Measurements from ENCODE around the gene CDK5RAP3. TPM values are rescaled to one million over a fixed set of nuclear protein-coding genes. Genes with fewer than 3 reads are reported as not detected.
A peak's percentile ranks its signal among the peaks of the same experiment; 100 is the strongest.

Gene CDK5RAP3
- total RNA-seq, 4 donors from 2014 or later: 43.9 to 70.2 (median 58.4) TPM

DNA sequence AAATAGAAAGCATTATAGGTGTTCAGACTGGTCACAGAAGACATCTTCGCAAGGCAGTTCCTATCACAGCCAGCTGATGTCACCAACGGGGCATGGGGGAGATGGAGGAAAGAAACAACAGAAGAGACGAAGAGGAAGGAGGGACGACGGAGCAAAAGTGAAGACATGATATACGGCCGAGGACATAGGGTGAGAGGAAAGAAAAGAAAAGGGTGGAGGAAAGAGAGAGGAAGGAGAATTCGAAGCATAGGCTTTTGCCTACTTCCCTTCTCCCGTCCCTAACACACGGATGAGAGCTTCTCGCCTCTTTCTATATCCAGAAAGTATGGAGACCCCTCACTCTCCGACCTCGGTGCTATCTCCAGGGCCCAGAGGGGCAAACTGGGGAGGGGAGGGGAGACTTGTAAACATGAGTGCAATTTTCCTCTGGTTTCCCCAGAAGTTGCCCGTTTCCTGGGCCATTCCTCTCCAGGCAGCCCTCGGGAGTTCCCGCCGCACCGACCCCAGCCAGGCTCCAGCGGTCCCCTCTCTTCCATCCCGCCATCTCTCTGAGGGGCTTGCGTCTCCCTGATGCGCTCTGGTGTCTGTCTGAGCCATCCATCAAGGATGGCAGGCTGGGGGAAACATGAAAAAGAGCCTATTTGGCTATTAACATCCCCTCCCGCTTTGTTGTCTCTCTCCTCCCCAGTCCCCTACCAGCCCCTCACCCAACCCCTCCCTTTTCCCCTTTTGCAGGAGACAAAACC is 40.7 kb downstream of the CDK5RAP3 start:
- WGBS: 11% methylated on average over 23 of the region's 23 CpGs
- peaks cover 10 to 17% (median 14%) of the 10 kb centered on the region in 4 donors for H3K4me1 ChIP-seq
- TF ChIP-seq, protein P1, sequence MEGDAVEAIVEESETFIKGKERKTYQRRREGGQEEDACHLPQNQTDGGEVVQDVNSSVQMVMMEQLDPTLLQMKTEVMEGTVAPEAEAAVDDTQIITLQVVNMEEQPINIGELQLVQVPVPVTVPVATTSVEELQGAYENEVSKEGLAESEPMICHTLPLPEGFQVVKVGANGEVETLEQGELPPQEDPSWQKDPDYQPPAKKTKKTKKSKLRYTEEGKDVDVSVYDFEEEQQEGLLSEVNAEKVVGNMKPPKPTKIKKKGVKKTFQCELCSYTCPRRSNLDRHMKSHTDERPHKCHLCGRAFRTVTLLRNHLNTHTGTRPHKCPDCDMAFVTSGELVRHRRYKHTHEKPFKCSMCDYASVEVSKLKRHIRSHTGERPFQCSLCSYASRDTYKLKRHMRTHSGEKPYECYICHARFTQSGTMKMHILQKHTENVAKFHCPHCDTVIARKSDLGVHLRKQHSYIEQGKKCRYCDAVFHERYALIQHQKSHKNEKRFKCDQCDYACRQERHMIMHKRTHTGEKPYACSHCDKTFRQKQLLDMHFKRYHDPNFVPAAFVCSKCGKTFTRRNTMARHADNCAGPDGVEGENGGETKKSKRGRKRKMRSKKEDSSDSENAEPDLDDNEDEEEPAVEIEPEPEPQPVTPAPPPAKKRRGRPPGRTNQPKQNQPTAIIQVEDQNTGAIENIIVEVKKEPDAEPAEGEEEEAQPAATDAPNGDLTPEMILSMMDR (IDR thresholded peaks at IDR 0.05): peak in 2 of 3 experiments; percentile 16 to 47
- TF ChIP-seq POLR2AphosphoS5 (IDR thresholded peaks at IDR 0.05) (no peak), EP300 (IDR thresholded peaks at IDR 0.05) (no peak)
- intact Hi-C loops (cut with DNase I): loop anchor here (10.0 kb wide), 1 partner anchor 167 kb away; the partner anchor contains the start of gene SCRN2
- no peaks in the 10 kb centered on the region for H3K9me3 ChIP-seq
- no peaks in the 10 kb centered on the region for H3K36me3 ChIP-seq
- no peak for DNase-seq (ENCODE audit: extremely low spot score)
- H3K27ac ChIP-seq (replicated peaks in 1 of 4): no peak overlapping the region
- peak overlapping the region; percentile 39 to 57 (median 43) for H3K4me3 ChIP-seq
- H3K27me3 ChIP-seq: peaks cover 0 to 79% (median 23%) of the 10 kb centered on the region in 4 donors

DNA sequence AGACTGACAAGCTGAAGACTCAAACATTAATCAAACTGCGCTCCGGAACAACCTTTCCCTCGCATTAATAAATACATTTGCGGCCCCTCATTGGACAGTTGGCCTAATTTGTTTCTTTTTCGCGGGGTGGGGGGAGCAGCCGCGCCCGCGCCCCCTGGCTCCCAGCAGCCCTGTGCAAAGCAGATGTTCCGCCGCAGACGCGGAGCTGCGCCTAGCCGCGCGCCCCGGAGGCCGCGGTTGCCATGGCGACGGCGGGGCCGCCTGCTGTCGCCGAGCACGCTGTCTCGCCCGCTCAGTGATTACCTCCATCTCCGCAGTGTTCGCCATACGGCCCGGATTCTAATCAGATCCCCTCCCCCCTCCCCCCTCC is 41.2 kb downstream of the CDK5RAP3 start:
- no peaks in the 10 kb centered on the region for H3K9me3 ChIP-seq
- H3K4me1 ChIP-seq: peaks cover 10 to 20% (median 14%) of the 10 kb centered on the region in 4 donors
- peak overlapping the region; percentile 39 to 57 (median 43) for H3K4me3 ChIP-seq
- no peak overlapping the region for H3K27ac ChIP-seq (replicated peaks in 1 of 4)
- peaks cover 0 to 76% (median 23%) of the 10 kb centered on the region in 4 donors for H3K27me3 ChIP-seq
- intact Hi-C loops (cut with DNase I): loop anchor here (10.0 kb wide), 1 partner anchor 167 kb away; the partner anchor contains the start of gene SCRN2
- no peak for TF ChIP-seq POLR2AphosphoS5 (IDR thresholded peaks at IDR 0.05)
- WGBS: under 1% methylated on average over 10 of the region's 34 CpGs
- H3K36me3 ChIP-seq: no peaks in the 10 kb centered on the region
- no peak for DNase-seq (ENCODE audit: extremely low spot score)

GRCh38 chr17:48012654-48013053 is 41.7 kb downstream of the CDK5RAP3 start:
- H3K27ac ChIP-seq (replicated peaks in 1 of 4): no peak overlapping the region
- no peaks in the 10 kb centered on the region for H3K9me3 ChIP-seq
- intact Hi-C loops (cut with DNase I): loop anchor here (10.0 kb wide), 1 partner anchor 168 kb away; the partner anchor contains the start of gene SCRN2
- H3K27me3 ChIP-seq: peaks cover 0 to 71% (median 23%) of the 10 kb centered on the region in 4 donors
- H3K4me1 ChIP-seq: peaks cover 10 to 25% (median 14%) of the 10 kb centered on the region in 4 donors
- H3K4me3 ChIP-seq: peak overlapping the region; percentile 39 to 57 (median 43)
- WGBS: 48% methylated on average over 2 of the region's 5 CpGs
- TF ChIP-seq POLR2AphosphoS5 (IDR thresholded peaks at IDR 0.05): no peak
- TF ChIP-seq, protein P1 (IDR thresholded peaks at IDR 0.05): no peak
- no peak for TF ChIP-seq EP300 (IDR thresholded peaks at IDR 0.05)
- TF ChIP-seq POLR2A (IDR thresholded peaks at IDR 0.05; ENCODE audit: low read depth): no peak
- no peaks in the 10 kb centered on the region for H3K36me3 ChIP-seq
- no peak for DNase-seq (ENCODE audit: extremely low spot score)

- H3K27me3 ChIP-seq: peaks cover 0 to 62% (median 23%) of the 10 kb centered on the region in 4 donors
- intact Hi-C loops (cut with DNase I): loop anchor here (10.0 kb wide), 1 partner anchor 169 kb away; the partner anchor contains the start of gene SCRN2
- WGBS: 83% methylated on average over 6 of the region's 6 CpGs
Observed at GRCh38 chr17:48013876-48014594, 43.1 kb downstream of the CDK5RAP3 start.

More at GRCh38 chr17:48013876-48014594, 43.1 kb downstream of the CDK5RAP3 start:
- Histone ChIP-seq H3K4me1 (peaks cover 10 to 32% (median 14%) of the 10 kb centered on the region in 4 donors), H3K4me3 (no peak overlapping the region), H3K36me3 (no peaks in the 10 kb centered on the region), H3K9me3 (no peaks in the 10 kb centered on the region), H3K27ac (replicated peaks in 1 of 4) (no peak overlapping the region)
- TF ChIP-seq EP300 (IDR thresholded peaks at IDR 0.05) (no peak), POLR2AphosphoS5 (IDR thresholded peaks at IDR 0.05) (no peak), POLR2A (IDR thresholded peaks at IDR 0.05; ENCODE audit: low read depth) (no peak)
- TF ChIP-seq, protein P1 (IDR thresholded peaks at IDR 0.05): no peak
- no peak for DNase-seq (ENCODE audit: extremely low spot score)
